KMS-11 (cell line): Measurements from ENCODE around the gene SF3B1.

Experiments used
- H2AFZ ChIP-seq: fragments of 200-600 bp; sonication (generic); 2 replicates; pipeline ENCODE4 v1.6.1; 2016; ENCODE audit warnings: antibody characterized with exemption, mixed run types, low read depth
- H3K27ac ChIP-seq: fragments of 200-600 bp; sonication (generic); 2 replicates; pipeline ENCODE4 v1.6.1; 2016; ENCODE audit warnings: mild to moderate bottlenecking, mixed run types
- H3K27me3 ChIP-seq: fragments of 200-600 bp; sonication (generic); 2 replicates; pipeline ENCODE4 v1.6.1; 2017; ENCODE audit warnings: mild to moderate bottlenecking, low read depth, mixed run types, moderate library complexity; ENCODE audit not compliant: insufficient read depth
- H3K36me3 ChIP-seq: fragments of 200-600 bp; sonication (generic); 2 replicates; pipeline ENCODE4 v1.6.1; 2017; ENCODE audit warnings: mild to moderate bottlenecking, mixed run types; ENCODE audit not compliant: insufficient read depth
- H3K4me1 ChIP-seq: fragments of 200-600 bp; sonication (generic); 2 replicates; pipeline ENCODE4 v1.6.1; 2016; ENCODE audit warnings: mild to moderate bottlenecking, low read depth, mixed run types; ENCODE audit not compliant: poor library complexity, severe bottlenecking
- H3K4me2 ChIP-seq: fragments of 200-600 bp; sonication (generic); 2 replicates; pipeline ENCODE4 v1.7.0; 2016; ENCODE audit warnings: mild to moderate bottlenecking, mixed run types
- H3K4me3 ChIP-seq: fragments of 200-600 bp; sonication (generic); IDR thresholded peaks from 2 replicates; pipeline ENCODE4 v1.6.1; 2017; ENCODE audit warnings: low read depth, low read length, mixed read lengths; ENCODE audit not compliant: insufficient read depth
- H3K79me2 ChIP-seq: fragments of 200-600 bp; sonication (generic); 2 replicates; pipeline ENCODE4 v1.6.1; 2016; ENCODE audit warnings: low read depth, mixed run types; ENCODE audit not compliant: insufficient read depth
- H3K9ac ChIP-seq: fragments of 200-600 bp; sonication (generic); 2 replicates; pipeline ENCODE4 v1.6.1; 2016; ENCODE audit warnings: mild to moderate bottlenecking, mixed run types
- H4K20me1 ChIP-seq: fragments of 200-600 bp; sonication (generic); 2 replicates; pipeline ENCODE4 v1.6.1; 2016; ENCODE audit warnings: mild to moderate bottlenecking, mixed run types; ENCODE audit not compliant: insufficient read depth
- CTCF ChIP-seq: fragments of 200-600 bp; sonication (generic); conservative IDR thresholded peaks from 2 replicates; pipeline ENCODE4 v1.6.1; 2017; ENCODE audit warnings: low read depth, mild to moderate bottlenecking, antibody characterized with exemption, low read length, moderate library complexity, mixed read lengths

SF3B1 gene

DNA sequence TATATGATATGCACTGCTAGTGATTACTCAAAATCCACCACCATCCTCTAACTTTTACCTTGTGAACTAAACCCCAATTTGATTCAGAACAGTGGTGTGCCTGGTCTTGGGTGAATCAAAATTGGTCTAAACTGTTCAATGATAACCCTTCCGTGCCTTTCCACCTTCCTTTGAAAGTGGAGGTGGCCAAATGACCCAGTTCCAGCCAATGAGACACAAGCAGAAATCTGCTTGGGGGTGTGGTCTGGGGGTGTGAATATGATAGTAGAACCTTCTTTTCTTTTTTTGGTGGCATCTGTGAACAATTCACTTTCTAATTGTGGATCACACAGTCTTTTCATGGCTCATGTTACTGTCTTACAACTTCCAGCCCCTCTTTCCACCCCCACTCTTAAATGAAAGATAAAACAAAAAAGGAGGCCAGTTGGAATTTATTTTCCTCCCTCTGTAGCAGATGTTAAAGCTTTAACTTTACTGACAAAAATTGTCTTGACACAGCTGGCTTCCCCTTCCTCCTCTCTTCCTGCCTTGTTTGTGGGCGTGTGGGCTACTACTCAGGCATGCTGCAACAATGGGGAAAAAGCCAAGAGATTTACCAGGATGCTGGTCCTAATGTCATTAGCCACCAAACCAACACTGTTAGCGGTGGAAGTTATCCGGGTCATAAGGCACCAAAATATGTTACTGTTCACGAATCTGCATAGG, 65.4 kb downstream of the SF3B1 start:
- no peak overlapping the region for H3K4me3 ChIP-seq
- H3K9ac ChIP-seq: no peak overlapping the region
- no peak for TF ChIP-seq CTCF
- no peak overlapping the region for H3K27ac ChIP-seq
- no peaks in the 10 kb centered on the region for H3K36me3 ChIP-seq
- H3K4me1 ChIP-seq: no peaks in the 10 kb centered on the region
- H3K27me3 ChIP-seq: no peaks in the 10 kb centered on the region
- no peaks in the 10 kb centered on the region for H3K79me2 ChIP-seq
- no peak overlapping the region for H2AFZ ChIP-seq
- H3K4me2 ChIP-seq: no peak overlapping the region
- H4K20me1 ChIP-seq: no peaks in the 10 kb centered on the region

DNA sequence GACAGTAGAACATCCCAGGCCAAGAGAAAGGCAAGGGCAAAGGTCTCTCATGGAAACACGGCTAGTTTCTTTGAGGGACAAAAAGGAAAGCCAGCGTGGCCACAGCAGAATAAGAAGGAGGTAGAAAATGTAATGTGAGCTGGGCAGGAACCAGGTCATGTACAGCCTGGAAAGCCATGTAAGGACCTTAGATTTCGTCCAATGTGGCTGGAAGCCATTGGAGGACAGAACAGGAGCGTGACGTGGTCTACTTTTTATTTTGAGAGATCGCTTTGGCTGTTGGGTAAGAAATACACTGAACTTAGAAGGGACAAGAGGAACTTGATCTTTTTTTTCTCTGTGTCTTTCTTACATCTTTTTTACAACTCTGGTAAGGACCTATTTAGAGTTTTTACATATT, 66.4 kb downstream of the SF3B1 start:
- H3K4me3 ChIP-seq: no peak overlapping the region
- no peak overlapping the region for H2AFZ ChIP-seq
- no peaks in the 10 kb centered on the region for H4K20me1 ChIP-seq
- H3K9ac ChIP-seq: no peak overlapping the region
- H3K4me1 ChIP-seq: no peaks in the 10 kb centered on the region
- no peaks in the 10 kb centered on the region for H3K36me3 ChIP-seq
- H3K27me3 ChIP-seq: no peaks in the 10 kb centered on the region
- H3K79me2 ChIP-seq: no peaks in the 10 kb centered on the region
- no peak overlapping the region for H3K27ac ChIP-seq
- no peak for TF ChIP-seq CTCF
- no peak overlapping the region for H3K4me2 ChIP-seq

GRCh38 chr2:197363998-197364397, 70.8 kb downstream of the SF3B1 start:
- no peak overlapping the region for H3K4me2 ChIP-seq
- no peaks in the 10 kb centered on the region for H3K79me2 ChIP-seq
- TF ChIP-seq CTCF: no peak
- no peak overlapping the region for H3K27ac ChIP-seq
- no peak overlapping the region for H3K9ac ChIP-seq
- H3K4me3 ChIP-seq: no peak overlapping the region
- H2AFZ ChIP-seq: no peak overlapping the region
- H3K36me3 ChIP-seq: no peaks in the 10 kb centered on the region
- peaks cover 6% of the 10 kb centered on the region for H3K4me1 ChIP-seq
- no peaks in the 10 kb centered on the region for H4K20me1 ChIP-seq
- H3K27me3 ChIP-seq: no peaks in the 10 kb centered on the region

GRCh38 chr2:197360744-197361156, 74.1 kb downstream of the SF3B1 start:
- Histone ChIP-seq H3K4me2 (no peak overlapping the region), H3K4me1 (peaks cover 6% of the 10 kb centered on the region), H3K9ac (no peak overlapping the region), H4K20me1 (no peaks in the 10 kb centered on the region), H2AFZ (no peak overlapping the region), H3K79me2 (no peaks in the 10 kb centered on the region), H3K27me3 (no peaks in the 10 kb centered on the region), H3K36me3 (no peaks in the 10 kb centered on the region), H3K4me3 (no peak overlapping the region), H3K27ac (no peak overlapping the region)
- TF ChIP-seq CTCF: no peak
